ENCODE data around the gene KDM3B. TPM values are rescaled to one million over a fixed set of nuclear protein-coding genes. Genes with fewer than 3 reads are reported as not detected.

KDM3B gene
- total RNA-seq, 6 donors from 2014 or later = 54.8 to 110 (median 56.8) TPM

DNA sequence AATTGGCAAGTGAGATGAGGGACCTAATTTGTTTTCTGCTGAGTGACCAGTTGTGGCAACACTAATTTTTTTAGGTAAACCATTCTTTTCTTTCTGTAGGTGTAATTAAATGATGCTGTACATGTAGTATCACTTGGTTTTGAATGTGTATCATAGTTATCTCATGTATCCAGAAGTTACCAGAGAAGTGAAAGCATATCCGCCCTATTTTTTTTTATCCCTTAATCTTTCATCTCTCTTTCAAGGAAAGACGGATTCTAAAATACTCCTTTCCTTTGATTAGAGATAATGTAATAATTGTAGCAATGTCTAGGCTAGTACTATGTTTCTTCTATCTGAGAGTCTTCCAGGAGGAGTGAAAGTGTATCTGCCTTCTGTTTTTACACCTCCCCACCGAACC lies 7.1 kb downstream of the KDM3B start:
- TF ChIP-seq, protein P1, sequence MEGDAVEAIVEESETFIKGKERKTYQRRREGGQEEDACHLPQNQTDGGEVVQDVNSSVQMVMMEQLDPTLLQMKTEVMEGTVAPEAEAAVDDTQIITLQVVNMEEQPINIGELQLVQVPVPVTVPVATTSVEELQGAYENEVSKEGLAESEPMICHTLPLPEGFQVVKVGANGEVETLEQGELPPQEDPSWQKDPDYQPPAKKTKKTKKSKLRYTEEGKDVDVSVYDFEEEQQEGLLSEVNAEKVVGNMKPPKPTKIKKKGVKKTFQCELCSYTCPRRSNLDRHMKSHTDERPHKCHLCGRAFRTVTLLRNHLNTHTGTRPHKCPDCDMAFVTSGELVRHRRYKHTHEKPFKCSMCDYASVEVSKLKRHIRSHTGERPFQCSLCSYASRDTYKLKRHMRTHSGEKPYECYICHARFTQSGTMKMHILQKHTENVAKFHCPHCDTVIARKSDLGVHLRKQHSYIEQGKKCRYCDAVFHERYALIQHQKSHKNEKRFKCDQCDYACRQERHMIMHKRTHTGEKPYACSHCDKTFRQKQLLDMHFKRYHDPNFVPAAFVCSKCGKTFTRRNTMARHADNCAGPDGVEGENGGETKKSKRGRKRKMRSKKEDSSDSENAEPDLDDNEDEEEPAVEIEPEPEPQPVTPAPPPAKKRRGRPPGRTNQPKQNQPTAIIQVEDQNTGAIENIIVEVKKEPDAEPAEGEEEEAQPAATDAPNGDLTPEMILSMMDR (IDR thresholded peaks at IDR 0.05) = no peak
- Histone ChIP-seq H3K4me1 (peaks cover 12 to 30% (median 13%) of the 10 kb centered on the region in 4 donors), H3K27ac (no peak overlapping the region), H3K4me3 (no peak overlapping the region), H3K36me3 (no peaks in the 10 kb centered on the region), H3K27me3 (no peaks in the 10 kb centered on the region), H3K9me3 (no peaks in the 10 kb centered on the region)
- WGBS, 2 donors = 69 to 70% methylated on average over 3 of the region's 3 CpGs
- DNase-seq = no peak
- no peak for ATAC-seq (ENCODE audit: low FRiP score in 2 of 2)

- WGBS, 2 donors = 94 to 100% methylated on average over 1 of the region's 1 CpG
- Histone ChIP-seq H3K27me3 (no peaks in the 10 kb centered on the region), H3K27ac (no peak overlapping the region), H3K4me1 (peaks cover 0 to 18% (median 3%) of the 10 kb centered on the region in 4 donors), H3K4me3 (no peak overlapping the region), H3K36me3 (no peaks in the 10 kb centered on the region), H3K9me3 (no peaks in the 10 kb centered on the region)
- TF ChIP-seq POLR2A (IDR thresholded peaks at IDR 0.05) = no peak
- TF ChIP-seq POLR2AphosphoS5 (IDR thresholded peaks at IDR 0.05) = no peak
- TF ChIP-seq, protein P1 (IDR thresholded peaks at IDR 0.05) = no peak
- no peak for TF ChIP-seq EP300 (IDR thresholded peaks at IDR 0.05)
- ATAC-seq (ENCODE audit: low FRiP score in 2 of 2) (no peak), DNase-seq (no peak)
Measured at GRCh38 chr5:138360941-138361452, 8.5 kb downstream of the KDM3B start.

DNA sequence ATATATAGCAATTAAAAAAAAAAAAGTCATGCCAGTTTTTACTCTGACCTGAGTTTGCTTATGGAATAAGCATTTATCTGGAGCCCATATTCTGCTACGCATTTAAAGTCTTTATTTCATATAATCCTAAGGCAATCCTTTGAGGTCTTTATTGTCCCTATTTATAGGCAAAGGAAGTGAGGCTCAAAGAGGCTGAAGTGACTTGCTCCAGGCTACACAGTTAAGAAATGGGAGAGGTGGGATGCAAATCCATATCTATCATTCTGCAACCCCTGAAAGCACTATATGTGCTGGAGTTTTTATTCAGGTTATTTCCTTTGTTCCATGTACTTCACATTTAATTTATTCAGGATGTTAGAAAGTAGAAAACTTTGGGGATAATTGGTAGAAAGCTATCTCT lies 12.1 kb downstream of the KDM3B start:
- WGBS, 2 donors = 95 to 100% methylated on average over 1 of the region's 1 CpG
- DNase-seq = no peak
- Histone ChIP-seq H3K36me3 (no peaks in the 10 kb centered on the region), H3K9me3 (no peaks in the 10 kb centered on the region), H3K4me3 (no peak overlapping the region), H3K4me1 (peaks cover 23 to 52% (median 28%) of the 10 kb centered on the region in 4 donors), H3K27ac (no peak overlapping the region), H3K27me3 (no peaks in the 10 kb centered on the region)
- no peak for ATAC-seq (ENCODE audit: low FRiP score in 2 of 2)
- no peak for TF ChIP-seq EP300 (IDR thresholded peaks at IDR 0.05)
- no peak for TF ChIP-seq POLR2AphosphoS5 (IDR thresholded peaks at IDR 0.05)
- no peak for TF ChIP-seq POLR2A (IDR thresholded peaks at IDR 0.05)
- TF ChIP-seq, protein P1 (IDR thresholded peaks at IDR 0.05) = no peak

GRCh38 chr5:138366632-138367382 lies 14.3 kb downstream of the KDM3B start:
- no peak overlapping the region for H3K4me3 ChIP-seq
- peak overlapping the region in 1 of 4 donors; percentile 21 for H3K27ac ChIP-seq
- H3K4me1 ChIP-seq = peaks cover 37 to 55% (median 46%) of the 10 kb centered on the region in 4 donors
- no peaks in the 10 kb centered on the region for H3K27me3 ChIP-seq
- DNase-seq (no peak), ATAC-seq (ENCODE audit: low FRiP score in 2 of 2) (no peak)
- WGBS, 2 donors = 40 to 47% methylated on average over 4 of the region's 4 CpGs
- no peaks in the 10 kb centered on the region for H3K9me3 ChIP-seq
- no peaks in the 10 kb centered on the region for H3K36me3 ChIP-seq
- TF ChIP-seq POLR2A (IDR thresholded peaks at IDR 0.05) (no peak), EP300 (IDR thresholded peaks at IDR 0.05) (no peak), POLR2AphosphoS5 (IDR thresholded peaks at IDR 0.05) (no peak)
- TF ChIP-seq, protein P1 (IDR thresholded peaks at IDR 0.05) = no peak

DNA sequence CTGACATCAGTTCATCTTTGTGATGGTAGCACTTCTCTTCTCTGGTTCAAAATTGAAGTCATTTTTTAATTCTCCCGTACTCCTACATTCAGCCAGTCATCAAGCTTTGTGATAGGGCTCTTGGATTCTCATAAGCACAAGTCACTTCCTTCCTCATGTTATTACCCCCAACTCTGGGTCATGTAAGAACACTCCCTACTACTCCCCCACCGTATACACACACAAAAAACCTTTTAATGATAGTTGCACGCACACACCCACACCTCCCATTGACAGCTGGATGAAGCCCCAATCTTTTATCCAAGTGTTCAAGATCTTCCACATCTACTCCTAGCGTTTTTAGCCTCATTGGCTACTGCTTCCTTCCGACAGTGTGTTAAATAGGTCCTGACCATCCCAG lies 16.8 kb downstream of the KDM3B start:
- no peak for DNase-seq
- TF ChIP-seq POLR2AphosphoS5 (IDR thresholded peaks at IDR 0.05) (no peak), EP300 (IDR thresholded peaks at IDR 0.05) (no peak), POLR2A (IDR thresholded peaks at IDR 0.05) (no peak)
- TF ChIP-seq, protein P1 (IDR thresholded peaks at IDR 0.05) = no peak
- peaks cover 38 to 61% (median 48%) of the 10 kb centered on the region in 4 donors for H3K4me1 ChIP-seq
- 50 to 65% methylated on average over 5 of the region's 5 CpGs for WGBS, 2 donors
- H3K27me3 ChIP-seq = no peaks in the 10 kb centered on the region
- peak overlapping the region; percentile 72 to 78 (median 75) for H3K27ac ChIP-seq
- H3K9me3 ChIP-seq = no peaks in the 10 kb centered on the region
- peaks cover 0 to 16% (median 10%) of the 10 kb centered on the region in 4 donors for H3K36me3 ChIP-seq
- no peak overlapping the region for H3K4me3 ChIP-seq
- ATAC-seq (ENCODE audit: low FRiP score in 2 of 2) = peak; percentile 64 to 69
